T-cell (primary cell): ENCODE measurements around the gene VWA3A. TPM values are rescaled to one million over a fixed set of nuclear protein-coding genes. Genes with fewer than 3 reads are reported as not detected.
"Not testable (repeated sequence)": the region's sequence is repeated elsewhere in the genome, so short reads cannot be mapped to it uniquely, and the experiment has no call there.

Experiments
- ATAC-seq, 4 experiments: fragments of 200-7000 bp in 3 of 4; fragments of 150-1000 bp in 1 of 4; cut with Tn5 transposase; replicated peaks in 1 of 4; 1 replicate in 3 of 4; 2 replicates in 1 of 4; pipeline ENCODE4 v1.10.0; 2021; ENCODE audit warnings: moderate library complexity in 3 of 4, mild to moderate bottlenecking in 2 of 4, moderate number of reproducible peaks in 1 of 4
- CTCF ChIA-PET, 2 donors: fragments of 300-600 bp; sonication (Branson Sonifier 250); formaldehyde crosslinking; loops; one replicate each; lab custom pipeline; 2022; ENCODE audit warnings: antibody characterized with exemption in 2 of 2; lab: Charles Lee
- POLR2A ChIA-PET, 2 donors: fragments of 300-600 bp; sonication (Branson Sonifier 250); formaldehyde crosslinking; loops; one replicate each; lab custom pipeline; 2022; ENCODE audit warnings: antibody characterized with exemption in 2 of 2; lab: Charles Lee
- DNase-seq, 35 experiments: peaks; one replicate each; pipeline versions ENCODE4 v3.0.0 to v3.0.0-alpha.2; 2013 to 2023
- H3K27ac ChIP-seq: one replicate; pipeline ENCODE4 v1.5.1; 2013; ENCODE audit warnings: low read length
- H3K27me3 ChIP-seq, 2 experiments: replicated peaks in 1 of 2; 1 replicate in 1 of 2; 2 replicates in 1 of 2; pipeline versions ENCODE4 v1.6.1 to v1.7.0; 2013; ENCODE audit warnings: low read length in 1 of 2, mixed read lengths in 1 of 2; ENCODE audit not compliant: control insufficient read depth in 2 of 2, insufficient read depth in 2 of 2; ENCODE audit errors: extremely low read depth in 1 of 2
- H3K36me3 ChIP-seq, 2 donors: 1 replicate in 1 of 2; 2 replicates in 1 of 2; pipeline versions ENCODE4 v1.6.1 to v1.7.0; 2013; ENCODE audit warnings: low read length in 1 of 2; ENCODE audit not compliant: control insufficient read depth in 2 of 2, insufficient read depth in 1 of 2; ENCODE audit errors: extremely low read depth in 1 of 2
- H3K4me1 ChIP-seq, 2 experiments: 1 replicate in 1 of 2; 2 replicates in 1 of 2; pipeline versions ENCODE4 v1.6.1 to v1.7.0; 2013; ENCODE audit warnings: low read length in 2 of 2, mixed read lengths in 1 of 2; ENCODE audit not compliant: insufficient read depth in 2 of 2, control insufficient read depth in 1 of 2; ENCODE audit errors: extremely low read depth in 1 of 2
- H3K4me3 ChIP-seq, 2 donors: 1 replicate in 1 of 2; 2 replicates in 1 of 2; pipeline versions ENCODE4 v1.5.1 to v1.7.0; 2013; ENCODE audit warnings: mild to moderate bottlenecking in 2 of 2, low read length in 1 of 2, moderate library complexity in 1 of 2; ENCODE audit not compliant: control insufficient read depth in 1 of 2; ENCODE audit errors: extremely low read depth in 1 of 2
- H3K9me3 ChIP-seq: 2 replicates; pipeline ENCODE4 v1.7.0; 2013
- H3K27ac Mint-ChIP-seq, 2 donors: one replicate each; pipeline ENCODE4 v1.8.0; 2020 to 2021; ENCODE audit warnings: mild to moderate bottlenecking in 2 of 2, mixed read lengths in 2 of 2
- H3K27me3 Mint-ChIP-seq, 2 donors: one replicate each; pipeline ENCODE4 v1.8.0; 2021 to 2022; ENCODE audit warnings: mixed read lengths in 2 of 2
- H3K36me3 Mint-ChIP-seq: one replicate; pipeline ENCODE4 v1.8.0; 2021; ENCODE audit warnings: mixed read lengths
- H3K4me1 Mint-ChIP-seq, 3 donors: one replicate each; pipeline ENCODE4 v1.8.0; 2020 to 2022; ENCODE audit warnings: mixed read lengths in 3 of 3, mild to moderate bottlenecking in 1 of 3
- H3K4me3 Mint-ChIP-seq, 3 donors: one replicate each; pipeline ENCODE4 v1.8.0; 2020 to 2022; ENCODE audit warnings: mild to moderate bottlenecking in 3 of 3, mixed read lengths in 3 of 3, moderate library complexity in 3 of 3
- H3K9me3 Mint-ChIP-seq, 3 donors: one replicate each; pipeline ENCODE4 v1.8.0; 2020 to 2022; ENCODE audit warnings: mixed read lengths in 3 of 3
- WGBS: methylation state at CpG from one replicate; pipeline ENCODE4 v1.1.5; 2013; ENCODE audit warnings: missing lambda C conversion rate; ENCODE audit not compliant: insufficient coverage; 5-methylcytosine and 5-hydroxymethylcytosine counted together
- total RNA-seq, 35 experiments: library from RNA in 6 of 35; stranded (reverse) in 6 of 35; fragments of 120-200 nt in 1 of 35; gene quantifications; one replicate each; pipeline versions ENCODE4 v1.2.1 to v1.2.4 and lab custom pipeline; 2013 to 2026

VWA3A gene
- total RNA-seq, 5 donors from 2014 or later (not counting 1 experiment from before 2014, with no cell fraction given) = 0.10 to 0.50 (median 0.32) TPM

- H3K27me3 ChIP-seq = no peaks in the 10 kb centered on the region
- Mint-ChIP-seq H3K27ac (no peak overlapping the region), H3K4me3 (no peak overlapping the region), H3K4me1 (no peaks in the 10 kb centered on the region), H3K27me3 (peaks cover 4 to 5% of the 10 kb centered on the region in 2 donors), H3K9me3 (peaks cover 0 to 3% (median 0%) of the 10 kb centered on the region in 3 donors), H3K36me3 (no peaks in the 10 kb centered on the region)
- H3K27ac ChIP-seq = no peak overlapping the region
- H3K4me1 ChIP-seq = no peaks in the 10 kb centered on the region
- no peak for ATAC-seq
- H3K4me3 ChIP-seq = no peak overlapping the region
- 50% methylated on average over 1 of the region's 3 CpGs for WGBS
- DNase-seq = no peak
- ChIA-PET POLR2A (no interaction called here), CTCF (no interaction called here)
- H3K36me3 ChIP-seq = no peaks in the 10 kb centered on the region
- no peaks in the 10 kb centered on the region for H3K9me3 ChIP-seq
These were observed 30.8 kb downstream of the VWA3A start for GRCh38 chr16:22123146-22123545.

- Histone ChIP-seq H3K9me3 (no peaks in the 10 kb centered on the region), H3K27me3 (no peaks in the 10 kb centered on the region), H3K27ac (no peak overlapping the region), H3K4me1 (no peaks in the 10 kb centered on the region), H3K4me3 (no peak overlapping the region), H3K36me3 (no peaks in the 10 kb centered on the region)
- WGBS = no CpG with 5 or more reads among the region's 7 CpGs
- DNase-seq = no peak
- Mint-ChIP-seq H3K36me3 (no peaks in the 10 kb centered on the region), H3K4me1 (no peaks in the 10 kb centered on the region), H3K9me3 (peaks cover 3 to 8% (median 4%) of the 10 kb centered on the region in 3 donors), H3K27ac (no peak overlapping the region), H3K4me3 (no peak overlapping the region), H3K27me3 (peaks cover 5 to 8% of the 10 kb centered on the region in 2 donors)
- ChIA-PET CTCF (no interaction called here), POLR2A (no interaction called here)
- no peak for ATAC-seq
These were observed 31.6 kb downstream of the VWA3A start for GRCh38 chr16:22123759-22124490.

GRCh38 chr16:22124583-22125284 is 32.4 kb downstream of the VWA3A start:
- Mint-ChIP-seq H3K27me3 (peaks cover 5 to 8% of the 10 kb centered on the region in 2 donors), H3K4me1 (no peaks in the 10 kb centered on the region), H3K9me3 (peaks cover 3 to 8% (median 4%) of the 10 kb centered on the region in 3 donors), H3K36me3 (no peaks in the 10 kb centered on the region), H3K27ac (no peak overlapping the region), H3K4me3 (no peak overlapping the region)
- H3K27ac ChIP-seq = no peak overlapping the region
- no peak for DNase-seq
- no peaks in the 10 kb centered on the region for H3K27me3 ChIP-seq
- no peaks in the 10 kb centered on the region for H3K9me3 ChIP-seq
- CTCF ChIA-PET = no interaction called here
- H3K36me3 ChIP-seq = no peaks in the 10 kb centered on the region
- POLR2A ChIA-PET = no interaction called here
- WGBS = 90% methylated on average over 3 of the region's 6 CpGs
- H3K4me1 ChIP-seq = no peaks in the 10 kb centered on the region
- ATAC-seq = no peak
- H3K4me3 ChIP-seq = no peak overlapping the region

- Histone ChIP-seq H3K36me3 (no peaks in the 10 kb centered on the region), H3K4me3 (no peak overlapping the region), H3K27me3 (no peaks in the 10 kb centered on the region), H3K4me1 (no peaks in the 10 kb centered on the region), H3K9me3 (no peaks in the 10 kb centered on the region), H3K27ac (no peak overlapping the region)
- no peak overlapping the region for H3K27ac Mint-ChIP-seq
- H3K4me3 Mint-ChIP-seq = no peak overlapping the region
- H3K9me3 Mint-ChIP-seq = peaks cover 3 to 8% (median 4%) of the 10 kb centered on the region in 3 donors
- ChIA-PET CTCF (no interaction called here), POLR2A (no interaction called here)
- no peak for ATAC-seq
- DNase-seq = no peak
- no peaks in the 10 kb centered on the region for H3K4me1 Mint-ChIP-seq
- H3K27me3 Mint-ChIP-seq = peaks cover 5 to 8% of the 10 kb centered on the region in 2 donors
- WGBS = 100% methylated on average over 8 of the region's 15 CpGs
- no peaks in the 10 kb centered on the region for H3K36me3 Mint-ChIP-seq
These were observed 33.8 kb downstream of the VWA3A start for GRCh38 chr16:22126037-22126558.

- WGBS = no CpG with 5 or more reads among the region's 1 CpG
- CTCF ChIA-PET, H3K9me3 Mint-ChIP-seq: not testable (repeated sequence)
These were observed 36.2 kb downstream of the VWA3A start for GRCh38 chr16:22128537-22128936.

GRCh38 chr16:22130528-22130927 is 38.2 kb downstream of the VWA3A start:
- no peak overlapping the region for H3K4me3 ChIP-seq
- H3K27ac ChIP-seq = no peak overlapping the region
- H3K9me3 Mint-ChIP-seq = peaks cover 3 to 8% (median 4%) of the 10 kb centered on the region in 3 donors
- no peaks in the 10 kb centered on the region for H3K4me1 ChIP-seq
- no peaks in the 10 kb centered on the region for H3K36me3 ChIP-seq
- ChIA-PET CTCF (interaction anchor here in 1 of 2 donors (0.7 kb wide), 1 partner anchor 14 kb away, joined by 4 read pairs; no protein-coding TSS in a partner anchor), POLR2A (no interaction called here)
- no peak overlapping the region for H3K4me3 Mint-ChIP-seq
- H3K27ac Mint-ChIP-seq = no peak overlapping the region
- peaks cover 0 to 3% of the 10 kb centered on the region in 2 experiments for H3K27me3 ChIP-seq
- DNase-seq = no peak
- peaks cover 5% of the 10 kb centered on the region in 2 donors for H3K27me3 Mint-ChIP-seq
- no peak for ATAC-seq
- H3K9me3 ChIP-seq = no peaks in the 10 kb centered on the region
- no peaks in the 10 kb centered on the region for H3K4me1 Mint-ChIP-seq
- no peaks in the 10 kb centered on the region for H3K36me3 Mint-ChIP-seq

More at GRCh38 chr16:22128537-22128936, 36.2 kb downstream of the VWA3A start:
- H3K4me1 Mint-ChIP-seq, ATAC-seq, H3K27me3 ChIP-seq, H3K27me3 Mint-ChIP-seq, DNase-seq, H3K27ac ChIP-seq, H3K4me3 ChIP-seq, POLR2A ChIA-PET, H3K36me3 ChIP-seq, H3K4me3 Mint-ChIP-seq, H3K36me3 Mint-ChIP-seq, H3K9me3 ChIP-seq, H3K27ac Mint-ChIP-seq, H3K4me1 ChIP-seq: not testable (repeated sequence)
